HepG2 (cell line): ENCODE results near the gene LAPTM4A. TPM values are rescaled to one million over a fixed set of nuclear protein-coding genes. Genes with fewer than 3 reads are reported as not detected.

Source experiments
- DRAP1 ChIP-seq: IDR thresholded peaks from 2 replicates; pipeline ENCODE4 v1.6.1; 2016; ENCODE audit warnings: missing genetic modification reagents, missing compliant biosample characterization
- FUBP1 ChIP-seq: sonication (generic); formaldehyde crosslinking; IDR thresholded peaks from 2 replicates; pipeline ENCODE4 v1.5.1; 2020; ENCODE audit warnings: missing genetic modification reagents, mild to moderate bottlenecking, borderline replicate concordance
- GRHL1 ChIP-seq: sonication (generic); formaldehyde crosslinking; conservative IDR thresholded peaks from 2 replicates; pipeline ENCODE4 v1.8.0; 2022; ENCODE audit warnings: missing genetic modification reagents
- HNF4G ChIP-seq, 2 experiments: sonication (generic) in 1 of 2; formaldehyde crosslinking in 1 of 2; IDR thresholded peaks; 2 replicates each; pipeline versions ENCODE4 v1.4.0 to v1.6.1; 2011 to 2020; ENCODE audit warnings: borderline replicate concordance in 2 of 2, low read depth in 2 of 2, mild to moderate bottlenecking in 2 of 2, low read length in 1 of 2, missing genetic modification reagents in 1 of 2, moderate library complexity in 1 of 2
- KDM6A ChIP-seq: IDR thresholded peaks from 2 replicates; pipeline ENCODE4 v1.6.1; 2016; ENCODE audit warnings: low read depth
- KMT2A ChIP-seq: sonication (generic); formaldehyde crosslinking; IDR thresholded peaks from 2 replicates; pipeline ENCODE4 v1.4.0; 2020; ENCODE audit warnings: missing genetic modification reagents
- MIER2 ChIP-seq: IDR thresholded peaks from 2 replicates; pipeline ENCODE4 v1.6.1; 2016; ENCODE audit warnings: missing biosample characterization, missing genetic modification reagents
- MLLT10 ChIP-seq: sonication (generic); formaldehyde crosslinking; IDR thresholded peaks from 2 replicates; pipeline ENCODE4 v1.4.0; 2020; ENCODE audit warnings: missing genetic modification reagents
- NR2F1 ChIP-seq, 2 experiments: fragments of 450-650 bp in 1 of 2; formaldehyde crosslinking in 1 of 2; IDR thresholded peaks; 2 replicates each; pipeline versions ENCODE4 v1.5.0 to v1.6.1; 2016 to 2020; ENCODE audit warnings: mild to moderate bottlenecking in 1 of 2, missing compliant biosample characterization in 1 of 2, missing genetic modification reagents in 1 of 2, moderate library complexity in 1 of 2
- PCBP2 ChIP-seq: fragments of 200-400 bp; formaldehyde crosslinking; optimal IDR thresholded peaks from 2 replicates; pipeline ENCODE3; 2018; ENCODE audit warnings: low read length, low read depth; ENCODE audit not compliant: poor library complexity, severe bottlenecking
- POLR2G ChIP-seq: fragments of 200-400 bp; formaldehyde crosslinking; IDR thresholded peaks from 2 replicates; pipeline ENCODE4 v1.6.1; 2018; ENCODE audit warnings: mild to moderate bottlenecking, low read depth, low read length, moderate library complexity
- STAG1 ChIP-seq: sonication (generic); formaldehyde crosslinking; IDR thresholded peaks from 2 replicates; pipeline ENCODE4 v1.4.0; 2020; ENCODE audit warnings: missing genetic modification reagents
- TFAP4 ChIP-seq: sonication (generic); IDR thresholded peaks from 2 replicates; pipeline ENCODE4 v1.6.1; 2016; ENCODE audit warnings: low read depth, borderline replicate concordance
- ZBTB43 ChIP-seq: sonication (generic); formaldehyde crosslinking; conservative IDR thresholded peaks from 2 replicates; pipeline ENCODE4 v1.4.0; 2020; ENCODE audit warnings: missing genetic modification reagents
- ZBTB8A ChIP-seq: sonication (generic); formaldehyde crosslinking; IDR thresholded peaks from 2 replicates; pipeline ENCODE4 v1.4.0; 2020; ENCODE audit warnings: mild to moderate bottlenecking, low read depth, missing genetic modification reagents, borderline replicate concordance
- ZNF101 ChIP-seq: sonication (generic); formaldehyde crosslinking; IDR thresholded peaks from 2 replicates; pipeline ENCODE4 v1.4.0; 2020; ENCODE audit warnings: mild to moderate bottlenecking, low read depth, missing genetic modification reagents, borderline replicate concordance
- ZNF225 ChIP-seq: sonication (generic); formaldehyde crosslinking; IDR thresholded peaks from 2 replicates; pipeline ENCODE4 v1.4.0; 2020; ENCODE audit warnings: mild to moderate bottlenecking, missing genetic modification reagents
- ZNF263 ChIP-seq: sonication (generic); formaldehyde crosslinking; IDR thresholded peaks from 2 replicates; pipeline ENCODE4 v1.4.0; 2020; ENCODE audit warnings: missing genetic modification reagents
- ZNF264 ChIP-seq: sonication (generic); formaldehyde crosslinking; IDR thresholded peaks from 2 replicates; pipeline ENCODE4 v1.4.0; 2020; ENCODE audit warnings: missing genetic modification reagents
- ZNF577 ChIP-seq: sonication (generic); formaldehyde crosslinking; IDR thresholded peaks from 2 replicates; pipeline ENCODE4 v1.4.0; 2020; ENCODE audit warnings: mild to moderate bottlenecking, low read depth, missing genetic modification reagents, borderline replicate concordance
- ZNF614 ChIP-seq: IDR thresholded peaks from 2 replicates; pipeline ENCODE4 v1.6.1; 2018; ENCODE audit warnings: missing biosample characterization, missing genetic modification reagents, inconsistent platforms, borderline replicate concordance
- ZNF619 ChIP-seq: sonication (generic); formaldehyde crosslinking; IDR thresholded peaks from 2 replicates; pipeline ENCODE4 v1.4.0; 2020; ENCODE audit warnings: mild to moderate bottlenecking, missing genetic modification reagents
- polyA plus RNA-seq, 8 experiments: library from polyadenylated mRNA; depleted of rRNA in 3 of 8; stranded (reverse) in 7 of 8; unstranded in 1 of 8; fragments of >200 nt; fragmentation: Illumina TruSeq in 4 of 8; extraction: Trizol in 4 of 8; gene quantifications; 2 replicates each; pipeline versions ENCODE4 v1.2.1 to v1.2.3, GENCODE V29; 2011 to 2016; ENCODE audit warnings: low read depth in 4 of 8, missing spikeins in 1 of 8, mixed read lengths in 1 of 8; ENCODE audit not compliant: insufficient read depth in 1 of 8
- total RNA-seq, 5 experiments: library from RNA; depleted of rRNA; stranded (reverse); fragments of >200 nt; fragmentation: Illumina TruSeq; extraction: Trizol; gene quantifications; 2 replicates each; pipeline ENCODE4 v1.2.3, GENCODE V29; 2016; ENCODE audit warnings: low read depth in 1 of 5

The LAPTM4A gene
- total and polyA plus RNA-seq, 2 of the 13 experiments (the other 11 are each of a cell fraction or from before 2014, with no cell fraction given) = 116 to 558 TPM

GRCh38 chr2:20077411-20077940 is 26.0 kb upstream of the LAPTM4A start (continued):
- TF ChIP-seq ZBTB43 (no peak), ZNF577 (no peak), ZNF263 (CRISPR knock-in tag) (no peak), ZNF619 (CRISPR knock-in tag) (no peak), KMT2A (CRISPR knock-in tag) (no peak), HNF4G (IDR thresholded peaks at IDR 0.05; ENCODE audit: borderline replicate concordance, low read depth, low read length) (peak; percentile 33; the same call in 1 of the 2 replicates), HNF4G (CRISPR knock-in tag; IDR thresholded peaks at IDR 0.05; ENCODE audit: borderline replicate concordance, low read depth) (no peak), KDM6A (CRISPR knock-in tag) (no peak), NR2F1 (CRISPR knock-in tag; IDR thresholded peaks at IDR 0.05) (no peak), MLLT10 (no peak), POLR2G (no peak), ZNF614 (CRISPR knock-in tag) (no peak), PCBP2 (no peak), ZNF225 (no peak), DRAP1 (CRISPR knock-in tag) (no peak), TFAP4 (peak; percentile 28; the same call in 1 of the 2 replicates), ZNF264 (CRISPR knock-in tag) (no peak), GRHL1 (CRISPR knock-in tag) (no peak), ZNF101 (CRISPR knock-in tag) (no peak), ZBTB8A (CRISPR knock-in tag) (no peak), FUBP1 (no peak), MIER2 (no peak), STAG1 (CRISPR knock-in tag) (peak; percentile 47)
